Left hindlimb (tissue), 1 donor: ENCODE data around the gene PAX8.

Experiments
- DNase-seq: peaks from one replicate; pipeline ENCODE4 v3.0.0-alpha.2; 2018

Gene PAX8

GRCh38 chr2:113236367-113237159 is 42.2 kb downstream of the PAX8 start:
- DNase-seq = no peak

GRCh38 chr2:113235347-113236226 is 43.1 kb downstream of the PAX8 start:
- peak; percentile 70 for DNase-seq

- no peak for DNase-seq
Measured at GRCh38 chr2:113234721-113235346, 43.9 kb downstream of the PAX8 start.

- no peak for DNase-seq
Measured at GRCh38 chr2:113233593-113234550, 44.8 kb downstream of the PAX8 start.

- no peak for DNase-seq
Measured at GRCh38 chr2:113232740-113233139, 46.0 kb downstream of the PAX8 start.

DNA sequence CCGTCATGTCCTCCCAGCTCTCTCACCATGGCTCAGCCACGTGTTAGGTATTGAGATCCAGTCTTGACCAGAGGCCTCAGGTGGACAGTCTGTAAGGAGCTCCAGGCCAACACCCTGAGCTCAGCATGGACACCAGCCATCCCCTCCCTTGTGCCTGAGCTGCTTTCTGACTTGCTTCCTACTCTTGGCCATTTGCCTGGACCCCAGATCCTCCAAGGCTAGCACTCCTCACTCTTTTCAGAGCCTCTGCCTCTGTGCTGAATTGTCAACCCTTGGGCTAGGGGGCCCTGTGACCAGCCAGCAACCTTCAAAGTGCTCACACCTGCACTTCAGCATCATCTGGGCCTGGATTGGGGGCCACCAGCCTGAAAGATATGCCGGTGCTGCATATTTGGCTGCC is 46.6 kb downstream of the PAX8 start:
- DNase-seq = no peak

GRCh38 chr2:113231064-113231463 is 47.7 kb downstream of the PAX8 start:
- DNase-seq = no peak

- no peak for DNase-seq
Measured at GRCh38 chr2:113230531-113230930, 48.2 kb downstream of the PAX8 start.

- DNase-seq = no peak
Measured at GRCh38 chr2:113229795-113230194, 48.9 kb downstream of the PAX8 start.

GRCh38 chr2:113228991-113229716 is 49.6 kb downstream of the PAX8 start:
- DNase-seq = no peak

DNA sequence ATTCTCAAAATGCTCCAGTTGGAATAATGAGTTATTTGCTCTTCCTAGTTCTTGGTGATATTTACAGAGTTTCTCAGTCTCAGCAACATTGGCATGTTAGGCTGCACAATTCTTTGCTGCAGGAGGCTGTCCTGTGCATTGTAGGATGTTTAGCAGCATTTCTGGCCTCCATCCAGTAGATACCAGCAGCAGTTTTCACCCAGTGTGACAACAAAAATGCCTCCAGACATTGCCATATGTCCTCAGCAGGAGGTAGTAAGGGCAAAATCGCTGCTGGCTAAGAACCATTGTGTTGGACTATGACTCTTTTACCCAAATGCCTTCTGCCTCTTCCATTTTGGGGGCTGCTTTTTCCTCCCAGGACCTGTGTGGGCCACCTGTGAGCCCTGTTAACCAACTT is 50.4 kb downstream of the PAX8 start:
- no peak for DNase-seq

- no peak for DNase-seq
Measured at GRCh38 chr2:113227698-113228097, 51.0 kb downstream of the PAX8 start.

DNA sequence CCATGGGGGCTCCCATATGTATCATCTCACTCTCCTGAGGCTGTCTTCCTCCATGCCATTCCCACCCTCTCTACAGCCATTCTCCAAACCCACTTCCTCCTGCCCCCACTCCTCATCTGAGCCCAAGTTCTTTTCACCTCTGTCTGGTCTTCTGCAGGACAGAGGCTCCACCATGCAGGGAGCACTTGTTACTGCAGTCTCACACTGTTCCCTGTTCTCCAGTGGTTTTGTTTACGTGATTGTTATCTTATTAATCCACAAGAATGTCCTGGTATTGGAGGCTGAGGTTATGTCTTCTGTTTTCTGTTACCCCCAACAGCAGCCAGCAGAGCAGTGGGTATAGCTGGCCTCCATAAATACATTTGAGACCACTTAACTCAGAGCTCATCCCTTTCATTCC is 51.4 kb downstream of the PAX8 start:
- no peak for DNase-seq

DNA sequence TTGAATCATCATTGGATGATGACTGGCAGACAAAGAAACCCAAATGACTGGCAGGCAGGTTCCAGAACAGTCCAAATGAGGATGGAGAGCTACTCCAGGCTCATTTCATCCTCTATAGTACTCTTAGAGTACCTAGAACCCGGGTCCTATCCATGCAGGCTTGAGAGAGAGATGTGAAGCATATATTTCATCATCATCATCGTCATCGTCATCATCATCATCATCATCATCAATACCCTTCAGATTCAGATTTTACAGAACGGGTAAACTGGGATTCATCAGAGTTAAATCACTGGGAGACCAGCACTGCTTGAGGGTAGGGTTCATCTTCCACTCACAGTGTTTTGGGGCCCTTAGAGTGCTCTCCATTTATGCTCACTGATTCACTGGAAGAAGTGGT is 52.3 kb downstream of the PAX8 start:
- DNase-seq = no peak

DNA sequence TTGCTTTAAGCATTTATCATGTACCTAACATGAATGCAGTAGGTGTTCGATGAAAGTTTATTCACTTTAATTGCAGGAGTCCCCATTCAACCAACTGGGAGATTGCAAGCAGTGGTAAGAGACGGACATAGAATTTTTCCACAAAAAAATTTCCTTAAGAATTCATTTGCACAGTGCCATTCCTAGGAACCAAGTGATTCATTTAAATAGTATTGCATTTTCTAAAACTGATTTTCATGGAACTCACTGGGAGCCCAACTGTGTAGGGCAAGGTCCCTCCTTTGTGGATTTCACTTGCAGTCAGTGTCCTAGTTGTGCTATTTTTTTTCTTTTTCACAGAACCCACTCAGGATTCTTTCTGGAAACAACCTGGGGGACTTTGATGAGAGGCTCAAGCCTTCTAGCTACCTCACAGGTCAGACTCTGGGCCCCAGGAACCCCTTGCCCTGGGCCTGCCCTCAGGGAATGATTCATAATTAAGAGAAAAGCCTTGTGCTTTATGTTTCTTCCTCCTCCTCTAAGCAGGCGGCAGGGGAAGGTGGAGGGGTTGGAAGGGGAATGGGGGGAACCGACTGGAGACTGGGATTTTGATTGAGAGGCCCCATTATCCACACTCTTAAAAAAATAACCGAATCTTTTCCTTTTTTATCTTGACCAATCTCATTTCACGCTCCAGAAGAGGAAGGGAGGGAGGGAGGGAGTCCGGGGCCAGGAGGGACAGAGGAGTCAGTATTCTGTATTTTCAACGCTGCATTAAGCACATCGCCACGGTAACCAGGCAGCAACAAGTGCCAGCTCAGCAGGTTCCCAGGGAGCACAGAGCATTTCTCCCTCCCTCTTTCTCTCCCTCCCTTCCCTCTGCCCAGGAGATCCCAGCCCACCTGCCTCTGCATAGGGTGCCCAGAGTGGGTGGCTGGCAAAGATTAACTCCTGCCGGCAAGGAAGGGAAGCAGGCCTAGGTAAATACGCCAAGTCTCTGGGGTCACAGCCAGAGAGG is 53.2 kb downstream of the PAX8 start:
- DNase-seq = peak; percentile 60

- no peak for DNase-seq
Measured at GRCh38 chr2:113224647-113225236, 54.0 kb downstream of the PAX8 start.

GRCh38 chr2:113223813-113224212 is 54.9 kb downstream of the PAX8 start:
- DNase-seq = no peak

DNA sequence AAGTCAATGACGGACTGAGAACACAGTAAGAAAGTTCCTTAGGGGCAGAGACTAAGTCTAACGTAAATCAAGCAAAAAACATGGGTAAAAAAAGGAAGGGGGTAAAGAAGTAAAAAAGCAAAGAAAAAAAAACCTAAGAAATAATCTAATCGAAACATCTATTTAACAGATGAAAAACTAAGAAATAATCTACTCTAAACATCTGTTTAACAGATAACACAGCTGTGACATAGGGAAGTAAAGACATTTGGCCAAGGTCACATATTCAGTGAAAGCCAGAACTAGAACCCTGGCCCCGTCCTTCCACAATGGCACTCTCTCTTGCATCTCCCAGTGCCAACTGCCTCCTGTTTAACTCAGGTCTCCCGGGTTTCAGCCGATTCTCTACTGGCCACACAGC is 56.9 kb downstream of the PAX8 start:
- no peak for DNase-seq

DNA sequence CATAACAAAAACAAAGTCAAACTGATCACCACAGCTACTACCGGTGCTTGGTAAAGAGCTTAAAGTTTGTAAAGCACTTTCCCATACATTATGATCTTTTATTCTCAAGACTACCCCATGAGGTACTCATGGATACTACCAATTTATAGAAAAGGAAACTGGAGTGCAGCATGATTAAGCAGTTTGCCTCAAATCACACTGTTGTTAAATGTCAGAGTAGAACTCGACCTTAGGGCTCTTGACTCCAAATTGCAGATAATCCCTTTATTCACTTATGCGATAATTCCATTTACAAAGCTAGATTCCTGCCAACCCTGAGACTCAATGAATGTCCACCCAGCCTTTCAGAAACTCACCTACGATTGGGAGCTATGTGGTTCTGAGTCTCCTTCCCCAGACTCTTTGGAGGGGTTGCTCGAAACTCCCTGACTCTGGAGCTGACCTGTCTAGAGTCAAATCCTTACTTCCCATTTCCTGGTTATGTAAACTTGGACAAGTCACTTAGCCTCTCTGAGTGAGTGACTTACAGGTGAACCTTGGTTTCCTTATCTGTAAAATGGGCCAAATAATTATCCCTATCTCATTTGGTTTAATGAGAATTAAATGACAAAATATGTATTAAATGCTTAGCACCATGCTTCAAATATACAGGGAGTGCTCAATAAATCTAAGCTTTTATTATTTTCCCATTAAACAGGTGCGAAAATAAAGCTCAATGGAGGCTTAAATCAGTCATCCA is 57.6 kb downstream of the PAX8 start:
- DNase-seq = no peak
